ENCODE results near the gene KIF15.

DNA sequence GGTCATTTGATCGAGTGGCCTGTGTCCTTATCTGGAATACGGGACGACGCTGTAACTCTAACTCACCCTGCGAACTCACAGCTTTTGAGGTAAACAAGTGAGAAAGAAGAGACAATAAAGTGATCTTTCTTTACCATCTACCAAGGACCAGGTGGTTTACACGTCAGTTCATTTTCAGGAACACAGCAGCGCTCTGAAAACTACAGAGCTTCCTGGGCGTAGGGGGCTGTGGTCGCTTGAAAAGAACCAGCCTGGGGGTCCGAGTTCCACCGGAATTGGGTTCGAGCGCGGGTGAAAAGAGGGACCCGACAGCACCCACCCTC, 532 bp upstream of the KIF15 start:
- TF ChIP-seq, protein P1, sequence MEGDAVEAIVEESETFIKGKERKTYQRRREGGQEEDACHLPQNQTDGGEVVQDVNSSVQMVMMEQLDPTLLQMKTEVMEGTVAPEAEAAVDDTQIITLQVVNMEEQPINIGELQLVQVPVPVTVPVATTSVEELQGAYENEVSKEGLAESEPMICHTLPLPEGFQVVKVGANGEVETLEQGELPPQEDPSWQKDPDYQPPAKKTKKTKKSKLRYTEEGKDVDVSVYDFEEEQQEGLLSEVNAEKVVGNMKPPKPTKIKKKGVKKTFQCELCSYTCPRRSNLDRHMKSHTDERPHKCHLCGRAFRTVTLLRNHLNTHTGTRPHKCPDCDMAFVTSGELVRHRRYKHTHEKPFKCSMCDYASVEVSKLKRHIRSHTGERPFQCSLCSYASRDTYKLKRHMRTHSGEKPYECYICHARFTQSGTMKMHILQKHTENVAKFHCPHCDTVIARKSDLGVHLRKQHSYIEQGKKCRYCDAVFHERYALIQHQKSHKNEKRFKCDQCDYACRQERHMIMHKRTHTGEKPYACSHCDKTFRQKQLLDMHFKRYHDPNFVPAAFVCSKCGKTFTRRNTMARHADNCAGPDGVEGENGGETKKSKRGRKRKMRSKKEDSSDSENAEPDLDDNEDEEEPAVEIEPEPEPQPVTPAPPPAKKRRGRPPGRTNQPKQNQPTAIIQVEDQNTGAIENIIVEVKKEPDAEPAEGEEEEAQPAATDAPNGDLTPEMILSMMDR (IDR thresholded peaks at IDR 0.05 in 2 of 3, conservative IDR thresholded peaks at IDR 0.05 in 1 of 3; ENCODE audit: borderline replicate concordance in 1 of 3, insufficient read depth in 1 of 3, low read depth in 2 of 3, low read length in 2 of 3) = no peak
- no peak for TF ChIP-seq JUND (IDR thresholded peaks at IDR 0.05)
